GM12872 (cell line): Measurements from ENCODE around the gene CDHR2.

Source experiments
- TF ChIP-seq, protein P1 (sequence below): IDR thresholded peaks from 3 replicates; pipeline ENCODE4 v1.5.1; 2011; ENCODE audit warnings: low read depth, mild to moderate bottlenecking, low read length, moderate library complexity; ENCODE audit not compliant: insufficient read depth

Gene CDHR2

DNA sequence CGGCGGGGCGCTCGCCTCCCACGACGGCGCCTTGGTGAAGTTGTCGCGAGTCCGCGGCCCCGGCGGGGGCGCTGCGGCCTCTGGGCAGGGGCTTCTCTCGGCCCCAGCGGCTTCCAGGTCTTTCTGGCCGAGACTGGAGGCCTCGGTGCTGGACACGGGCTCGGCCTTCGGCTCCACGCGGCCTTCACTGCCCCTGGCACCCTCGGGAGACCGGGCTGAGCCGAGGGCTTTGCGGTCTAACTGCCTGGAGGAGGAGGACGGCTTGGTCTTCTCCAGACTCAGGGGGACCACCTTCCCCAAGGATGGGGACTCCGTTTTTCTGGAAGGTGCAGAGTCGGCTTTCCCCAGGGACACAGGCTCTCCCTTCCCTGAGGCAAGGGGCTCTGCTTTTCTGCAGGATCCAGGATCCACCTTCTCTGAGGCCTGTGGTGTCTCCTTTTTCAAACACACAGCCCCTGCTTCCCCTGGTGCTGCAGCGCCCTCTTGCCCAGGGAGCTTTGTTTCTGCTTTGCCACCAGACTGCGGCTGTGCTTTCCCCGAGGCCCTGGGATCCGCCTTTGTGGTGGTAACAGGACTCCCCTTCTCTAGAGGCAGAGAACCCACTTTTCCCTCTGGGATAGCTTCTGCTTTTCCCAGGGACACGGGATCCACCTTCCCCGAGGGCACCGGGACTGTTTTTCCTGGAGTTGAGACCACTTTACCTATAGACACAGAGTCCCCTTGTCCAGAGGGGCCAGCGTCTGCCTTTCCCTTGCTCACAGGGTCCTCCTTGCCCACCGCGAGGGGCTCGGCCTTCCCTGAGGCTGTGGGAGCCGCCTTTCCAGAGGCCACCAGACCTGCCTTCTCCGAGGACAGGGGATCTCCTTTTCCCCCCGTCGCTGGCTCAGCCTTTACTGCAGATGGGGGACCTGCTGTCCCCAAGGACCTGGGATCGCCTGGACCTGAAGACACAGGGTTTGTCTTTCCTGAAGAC, 48.6 kb downstream of the CDHR2 start:
- TF ChIP-seq, protein P1, sequence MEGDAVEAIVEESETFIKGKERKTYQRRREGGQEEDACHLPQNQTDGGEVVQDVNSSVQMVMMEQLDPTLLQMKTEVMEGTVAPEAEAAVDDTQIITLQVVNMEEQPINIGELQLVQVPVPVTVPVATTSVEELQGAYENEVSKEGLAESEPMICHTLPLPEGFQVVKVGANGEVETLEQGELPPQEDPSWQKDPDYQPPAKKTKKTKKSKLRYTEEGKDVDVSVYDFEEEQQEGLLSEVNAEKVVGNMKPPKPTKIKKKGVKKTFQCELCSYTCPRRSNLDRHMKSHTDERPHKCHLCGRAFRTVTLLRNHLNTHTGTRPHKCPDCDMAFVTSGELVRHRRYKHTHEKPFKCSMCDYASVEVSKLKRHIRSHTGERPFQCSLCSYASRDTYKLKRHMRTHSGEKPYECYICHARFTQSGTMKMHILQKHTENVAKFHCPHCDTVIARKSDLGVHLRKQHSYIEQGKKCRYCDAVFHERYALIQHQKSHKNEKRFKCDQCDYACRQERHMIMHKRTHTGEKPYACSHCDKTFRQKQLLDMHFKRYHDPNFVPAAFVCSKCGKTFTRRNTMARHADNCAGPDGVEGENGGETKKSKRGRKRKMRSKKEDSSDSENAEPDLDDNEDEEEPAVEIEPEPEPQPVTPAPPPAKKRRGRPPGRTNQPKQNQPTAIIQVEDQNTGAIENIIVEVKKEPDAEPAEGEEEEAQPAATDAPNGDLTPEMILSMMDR: no peak

DNA sequence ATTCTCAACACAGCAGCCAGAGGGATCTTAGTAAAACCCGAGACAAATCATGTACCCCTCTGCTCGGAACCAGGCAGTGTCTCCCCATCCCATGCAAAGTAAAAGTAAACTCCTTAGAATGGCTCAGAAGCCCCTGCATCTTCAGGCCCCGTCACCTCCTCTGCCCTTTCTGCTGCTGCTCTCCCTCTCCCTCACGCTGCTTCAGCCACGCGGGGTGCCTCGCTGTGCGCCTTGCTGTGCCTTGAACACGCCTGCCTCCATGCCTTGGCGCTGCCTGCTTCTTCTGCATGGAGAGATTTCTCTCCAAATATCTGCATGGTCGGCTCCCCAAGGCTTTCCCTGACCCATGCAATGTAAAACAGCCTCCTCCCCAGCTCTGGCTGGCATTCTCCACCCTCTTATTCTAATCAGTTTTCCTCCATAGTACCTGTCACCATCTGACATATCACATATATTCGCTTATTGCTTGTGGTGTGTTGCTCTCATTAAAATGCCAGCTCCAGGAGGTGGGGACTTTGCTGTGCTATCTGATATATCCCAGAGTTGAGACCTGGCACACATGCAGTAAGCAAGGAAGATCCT, 52.9 kb downstream of the CDHR2 start:
- TF ChIP-seq, protein P1: no peak

DNA sequence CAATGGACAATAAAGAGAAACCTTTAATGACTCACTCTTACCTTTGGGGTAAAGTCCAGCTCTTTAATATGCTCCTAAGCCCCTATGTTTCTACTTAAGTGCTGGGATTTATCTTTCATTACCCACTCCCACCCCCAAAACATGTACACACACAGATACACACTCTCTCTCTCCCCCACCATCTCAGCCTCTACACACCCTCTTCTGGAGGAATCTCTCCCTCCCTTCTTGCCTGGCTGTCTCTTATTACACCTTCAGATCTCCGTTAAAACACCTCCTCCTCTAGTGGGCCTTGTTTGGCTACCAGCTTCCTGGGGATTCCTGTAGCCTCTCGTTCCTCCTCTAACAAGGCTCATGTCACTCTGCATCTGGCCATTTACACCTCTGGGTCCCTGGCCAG, 53.9 kb downstream of the CDHR2 start:
- TF ChIP-seq, protein P1: no peak

DNA sequence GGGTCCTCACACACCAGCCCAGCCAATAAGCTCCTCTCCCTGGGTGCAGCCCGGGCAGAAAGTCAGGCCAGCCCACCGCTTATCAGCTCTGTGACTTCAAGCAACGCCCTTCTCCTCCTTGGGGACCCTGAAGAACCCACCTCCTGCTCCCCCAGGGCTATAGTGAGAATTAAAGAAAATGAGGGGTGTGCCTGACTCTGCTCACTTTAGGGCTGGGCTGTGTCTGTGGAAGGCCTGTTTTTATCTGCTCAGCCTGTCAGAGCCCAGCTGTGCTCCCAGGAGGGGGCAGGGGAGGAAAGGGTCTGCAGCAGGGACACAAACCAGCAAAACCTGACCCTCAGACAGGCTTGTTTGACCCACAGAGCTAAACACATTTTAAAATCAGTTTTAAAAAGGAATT, 56.9 kb downstream of the CDHR2 start:
- TF ChIP-seq, protein P1: no peak

DNA sequence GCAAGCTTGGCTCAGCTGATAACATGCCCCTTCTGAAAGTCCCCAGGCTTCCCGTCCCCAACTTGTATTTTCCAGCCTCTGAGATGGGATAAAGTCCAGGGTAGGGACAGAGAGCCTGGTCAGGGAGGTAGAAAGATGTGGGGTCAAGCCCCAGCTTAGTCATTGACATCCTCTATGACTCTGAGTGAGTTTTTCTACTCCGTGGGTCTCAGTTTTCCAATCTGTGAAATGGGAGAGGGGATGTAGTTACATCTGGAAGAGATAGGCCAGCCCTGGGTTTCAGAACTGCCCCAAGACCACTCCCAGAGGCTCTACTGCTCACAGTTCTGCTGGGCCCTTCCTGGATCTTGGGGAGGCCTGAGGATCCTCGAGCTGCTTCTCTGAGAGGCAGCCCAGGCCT, 57.7 kb downstream of the CDHR2 start:
- TF ChIP-seq, protein P1: no peak

DNA sequence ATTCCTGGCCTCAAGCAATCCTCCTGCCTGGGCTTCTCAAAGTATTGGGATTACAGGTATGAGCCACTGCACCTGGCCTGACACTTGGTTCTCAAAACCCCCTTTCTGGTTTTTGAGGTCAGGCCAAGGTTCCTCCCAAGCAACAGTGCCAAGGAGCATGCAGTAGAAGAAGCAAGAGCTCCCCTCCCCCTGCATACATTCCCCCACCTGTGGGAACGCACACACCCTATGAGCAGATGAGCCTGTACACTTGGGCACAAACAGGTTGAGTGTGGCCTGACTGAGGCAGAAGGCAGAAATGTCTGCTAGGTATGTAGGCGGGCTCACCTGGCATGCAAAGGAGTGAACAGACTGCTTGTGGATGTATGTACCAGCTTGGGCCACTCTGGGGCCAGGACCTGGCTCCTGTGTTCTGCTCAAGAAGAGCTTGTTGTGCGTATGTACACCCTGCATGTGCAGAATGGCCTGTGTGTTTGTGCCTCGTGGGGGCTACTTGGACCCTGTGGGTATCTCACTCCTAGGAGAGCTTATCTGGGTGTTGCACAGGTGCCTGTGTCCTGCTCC, 59.1 kb downstream of the CDHR2 start:
- TF ChIP-seq, protein P1: no peak

DNA sequence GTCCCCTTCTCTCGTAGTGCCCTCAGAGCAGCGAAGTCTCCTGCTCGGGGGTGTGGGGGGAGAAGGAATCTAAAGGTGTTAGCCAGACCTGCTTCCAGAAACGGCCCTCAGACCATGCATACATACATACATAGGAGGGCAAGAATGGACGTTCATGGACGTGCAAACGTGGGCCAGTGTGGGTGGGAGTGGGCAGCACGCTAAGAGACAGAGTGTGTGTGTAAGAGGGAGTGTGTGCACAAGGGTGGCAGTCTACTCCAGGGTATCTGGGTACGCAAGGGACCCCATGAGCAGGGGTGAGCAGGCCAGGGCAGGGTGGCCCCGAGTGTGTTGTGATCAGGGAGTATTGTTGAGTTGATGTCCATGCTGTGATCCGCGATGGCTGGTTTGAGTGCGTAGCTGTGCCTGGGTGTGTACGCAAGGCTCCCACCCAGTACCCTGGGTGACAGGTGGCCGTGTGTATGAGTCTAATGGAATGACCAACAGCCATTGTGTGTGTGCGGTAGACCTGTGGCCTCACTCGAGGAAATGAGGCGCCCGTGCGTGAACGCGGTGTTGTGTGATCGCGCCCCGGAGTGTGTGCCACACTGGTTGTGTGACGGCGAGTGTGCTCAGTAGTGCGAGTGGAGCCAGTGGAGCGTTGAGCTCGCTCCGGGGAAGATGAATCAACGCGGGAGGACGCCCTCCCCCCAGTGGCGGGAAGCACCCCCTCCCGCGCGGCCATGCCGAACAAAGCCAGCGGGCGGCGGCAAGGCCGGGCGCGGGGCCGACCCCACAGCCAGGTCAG, 60.0 kb downstream of the CDHR2 start:
- TF ChIP-seq, protein P1: no peak; the same call in 2 of the 3 replicates
